Right lobe of liver (tissue), 6 donors: ENCODE data around the gene WDFY4. TPM values are rescaled to one million over a fixed set of nuclear protein-coding genes. Genes with fewer than 3 reads are reported as not detected.

Experiments used
- ATAC-seq, 4 donors: fragments of 200-7000 bp; cut with Tn5 transposase; one replicate each; pipeline ENCODE4 v1.9.1; 2020; ENCODE audit warnings: mild to moderate bottlenecking in 4 of 4, moderate library complexity in 4 of 4
- DNase-seq, 3 donors: peaks; one replicate each; pipeline ENCODE4 v3.0.0-alpha.2; 2020
- H3K27ac ChIP-seq, 3 donors: fragments of 200-600 bp; one replicate each; pipeline ENCODE4 v1.8.0; 2022
- H3K27me3 ChIP-seq, 2 donors: fragments of 200-600 bp; one replicate each; pipeline ENCODE4 v1.8.0; 2022
- H3K36me3 ChIP-seq, 4 donors: fragments of 200-600 bp; sonication (generic) in 1 of 4; one replicate each; pipeline versions ENCODE4 v1.5.1 to v1.8.0; 2017 to 2022; ENCODE audit warnings: control low read depth in 1 of 4
- H3K4me1 ChIP-seq, 4 donors: fragments of 200-600 bp; sonication (generic) in 1 of 4; one replicate each; pipeline versions ENCODE4 v1.5.1 to v1.8.0; 2017 to 2022; ENCODE audit warnings: control low read depth in 1 of 4
- H3K4me3 ChIP-seq, 3 donors: fragments of 200-600 bp; one replicate each; pipeline ENCODE4 v1.8.0; 2022
- H3K9me3 ChIP-seq, 4 donors: fragments of 200-600 bp; sonication (generic) in 1 of 4; one replicate each; pipeline versions ENCODE4 v1.5.1 to v1.8.0; 2017 to 2022; ENCODE audit warnings: control low read depth in 1 of 4
- CTCF ChIP-seq, 4 donors: fragments of 200-600 bp in 3 of 4; fragments of 450-650 bp in 1 of 4; IDR thresholded peaks; one replicate each; pipeline versions ENCODE4 v1.5.1 to v1.8.0; 2016 to 2022; ENCODE audit warnings: antibody characterized with exemption in 4 of 4, mild to moderate bottlenecking in 2 of 4
- POLR2A ChIP-seq: fragments of 450-650 bp; IDR thresholded peaks from one replicate; pipeline ENCODE4 v1.6.1; 2017; ENCODE audit warnings: antibody characterized with exemption, mild to moderate bottlenecking
- WGBS: methylation state at CpG from one replicate; pipeline ENCODE4 v1.1.6; 2018; ENCODE audit warnings: low coverage, low lambda C conversion rate; ENCODE audit not compliant: insufficient coverage; ENCODE audit errors: missing lambda C conversion rate; 5-methylcytosine and 5-hydroxymethylcytosine counted together
- intact Hi-C, 2 donors: fragments of 100-400 bp; cut with DNase I; formaldehyde crosslinking; loops; one replicate each; pipeline versions ENCODE4 v1.11.2 to v1.14.1; 2022
- total RNA-seq, 6 experiments: library from RNA; depleted of rRNA in 2 of 6; stranded (reverse); fragments of >200 nt in 2 of 6; fragmentation: NEBNext Ultra II Directional in 3 of 6; extraction: Animal tissue kit (Norgen Biotek cat#: 25700) in 3 of 6; gene quantifications; one replicate each; pipeline versions ENCODE4 v1.1.0 to v1.2.4, GENCODE V29; 2016 to 2023
- donor health status: DM: no; HTN: yes; CAD: no.
- donor health status: DM: no; HTN: no; CAD: no.
- donor health status: DM: no; HTN: no; CAD: no.
- donor health status: DM: no; HTN: yes; CAD: no.
- donor health status: DM: no; HTN: yes; CAD: no.

Gene WDFY4
- total RNA-seq, 6 experiments from 2014 or later = 1.4 to 4.1 (median 1.9) TPM

GRCh38 chr10:48791267-48791928, 106.7 kb downstream of the WDFY4 start:
- TF ChIP-seq POLR2A (no peak), CTCF (IDR thresholded peaks at IDR 0.05) (no peak)
- Histone ChIP-seq H3K9me3 (no peaks in the 10 kb centered on the region), H3K4me3 (no peak overlapping the region), H3K36me3 (no peaks in the 10 kb centered on the region), H3K4me1 (no peaks in the 10 kb centered on the region), H3K27ac (no peak overlapping the region), H3K27me3 (no peaks in the 10 kb centered on the region)
- WGBS = 73% methylated on average over 3 of the region's 6 CpGs
- intact Hi-C loops = no loop called here
- ATAC-seq (no peak), DNase-seq (no peak)

- no peaks in the 10 kb centered on the region for H3K4me1 ChIP-seq
- no peaks in the 10 kb centered on the region for H3K27me3 ChIP-seq
- WGBS = 61% methylated on average over 3 of the region's 3 CpGs
- DNase-seq = no peak
- ATAC-seq = no peak
- H3K36me3 ChIP-seq = no peaks in the 10 kb centered on the region
- H3K4me3 ChIP-seq = no peak overlapping the region
- TF ChIP-seq CTCF (IDR thresholded peaks at IDR 0.05) (no peak), POLR2A (no peak)
- intact Hi-C loops = no loop called here
- H3K9me3 ChIP-seq = no peaks in the 10 kb centered on the region
- H3K27ac ChIP-seq = no peak overlapping the region
Observed at GRCh38 chr10:48792121-48792520, 107.4 kb downstream of the WDFY4 start.

DNA sequence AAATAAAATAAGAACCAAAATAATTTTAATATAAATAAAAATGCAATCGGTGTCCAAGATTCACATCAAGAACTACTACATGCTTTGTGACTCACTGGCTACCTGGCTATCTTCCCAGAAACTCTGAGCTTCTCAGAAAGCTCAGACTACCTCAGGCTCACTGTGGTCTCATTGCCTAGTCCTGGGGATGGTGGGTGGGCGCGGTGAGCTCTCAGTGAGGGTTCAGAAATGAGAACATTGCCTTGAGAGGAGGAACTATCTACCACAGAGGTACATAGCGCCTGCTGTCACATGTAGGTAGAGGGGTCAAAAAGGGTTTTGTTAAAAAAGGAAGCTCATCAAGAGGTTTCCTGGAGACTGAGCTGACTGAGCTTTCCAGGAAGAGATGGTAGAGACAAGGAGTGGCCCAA, 108.0 kb downstream of the WDFY4 start:
- 67% methylated on average over 4 of the region's 4 CpGs for WGBS
- Histone ChIP-seq H3K4me3 (no peak overlapping the region), H3K36me3 (no peaks in the 10 kb centered on the region), H3K4me1 (no peaks in the 10 kb centered on the region), H3K9me3 (no peaks in the 10 kb centered on the region), H3K27ac (no peak overlapping the region), H3K27me3 (no peaks in the 10 kb centered on the region)
- no peak for TF ChIP-seq POLR2A
- TF ChIP-seq CTCF (IDR thresholded peaks at IDR 0.05) = no peak
- intact Hi-C loops = no loop called here
- ATAC-seq (no peak), DNase-seq (no peak)

GRCh38 chr10:48794074-48794473, 109.4 kb downstream of the WDFY4 start:
- intact Hi-C loops = no loop called here
- ATAC-seq = no peak
- 76% methylated on average over 6 of the region's 9 CpGs for WGBS

More at GRCh38 chr10:48794074-48794473, 109.4 kb downstream of the WDFY4 start:
- Histone ChIP-seq H3K36me3 (no peaks in the 10 kb centered on the region), H3K27ac (no peak overlapping the region), H3K9me3 (no peaks in the 10 kb centered on the region), H3K27me3 (no peaks in the 10 kb centered on the region), H3K4me1 (no peaks in the 10 kb centered on the region), H3K4me3 (no peak overlapping the region)
- TF ChIP-seq POLR2A (no peak), CTCF (IDR thresholded peaks at IDR 0.05) (no peak)
- no peak for DNase-seq
